K562 (cell line): Measurements from ENCODE around the gene LZTR1. TPM values are rescaled to one million over a fixed set of nuclear protein-coding genes. Genes with fewer than 3 reads are reported as not detected.

Source experiments
- EP300 ChIP-seq: IDR thresholded peaks from 2 replicates; pipeline ENCODE4 v1.6.1; 2012; ENCODE audit warnings: low read length, improper control_type of control experiment
- IFI16 ChIP-seq: fragments of 250-450 bp; sonication (Bioruptor Pico); IDR thresholded peaks from 2 replicates; pipeline ENCODE4 v2.1.2; 2022; ENCODE audit warnings: mild to moderate bottlenecking, inconsistent platforms
- MTA3 ChIP-seq: fragments of 450-650 bp; formaldehyde crosslinking; IDR thresholded peaks from 2 replicates; pipeline ENCODE4 v1.6.1; 2017; ENCODE audit warnings: mild to moderate bottlenecking, borderline replicate concordance
- SP2 ChIP-seq: IDR thresholded peaks from 2 replicates; pipeline ENCODE4 v1.6.1; 2011; ENCODE audit warnings: mild to moderate bottlenecking, low read depth, low read length, moderate library complexity; ENCODE audit not compliant: poor library complexity, severe bottlenecking; ENCODE audit errors: extremely low read depth
- polyA plus RNA-seq, 8 experiments: library from polyadenylated mRNA; depleted of rRNA in 4 of 8; stranded (reverse) in 5 of 8; unstranded in 3 of 8; fragments of >200 nt; fragmentation: Nextera tagmentation in 2 of 8; fragmentation: Illumina TruSeq in 1 of 8; extraction: Ambion mirVana in 2 of 8; extraction: Trizol in 1 of 8; gene quantifications; 2 replicates each; pipeline versions ENCODE4 v1.2.1 to v1.2.3, GENCODE V29; 2011 to 2014; ENCODE audit warnings: inconsistent platforms in 1 of 8, missing spikeins in 1 of 8
- total RNA-seq, 7 experiments: library from RNA; depleted of rRNA in 6 of 7; stranded (reverse); fragments of >200 nt in 6 of 7; fragmentation: Illumina TruSeq in 2 of 7; extraction: Trizol in 2 of 7; gene quantifications; 2 replicates each; pipeline versions ENCODE4 v1.2.1 to v1.2.3, GENCODE V29; 2011 to 2021; ENCODE audit warnings: low replicate concordance in 1 of 7
- TF ChIP-seq, protein P1 (sequence below): fragments of 450-650 bp; IDR thresholded peaks from 2 replicates; pipeline ENCODE4 v1.6.1; 2016; ENCODE audit warnings: mild to moderate bottlenecking, moderate library complexity
- TF ChIP-seq, protein P2 (sequence below): fragments of 450-650 bp; formaldehyde crosslinking; IDR thresholded peaks from 2 replicates; pipeline ENCODE4 v1.4.0; 2020; ENCODE audit warnings: mild to moderate bottlenecking, mixed read lengths

The LZTR1 gene
- total and polyA plus RNA-seq, 9 of the 15 experiments (the other 6 are each of a cell fraction or from before 2014, with no cell fraction given) = 2.2 to 135 (median 63.0) TPM

DNA sequence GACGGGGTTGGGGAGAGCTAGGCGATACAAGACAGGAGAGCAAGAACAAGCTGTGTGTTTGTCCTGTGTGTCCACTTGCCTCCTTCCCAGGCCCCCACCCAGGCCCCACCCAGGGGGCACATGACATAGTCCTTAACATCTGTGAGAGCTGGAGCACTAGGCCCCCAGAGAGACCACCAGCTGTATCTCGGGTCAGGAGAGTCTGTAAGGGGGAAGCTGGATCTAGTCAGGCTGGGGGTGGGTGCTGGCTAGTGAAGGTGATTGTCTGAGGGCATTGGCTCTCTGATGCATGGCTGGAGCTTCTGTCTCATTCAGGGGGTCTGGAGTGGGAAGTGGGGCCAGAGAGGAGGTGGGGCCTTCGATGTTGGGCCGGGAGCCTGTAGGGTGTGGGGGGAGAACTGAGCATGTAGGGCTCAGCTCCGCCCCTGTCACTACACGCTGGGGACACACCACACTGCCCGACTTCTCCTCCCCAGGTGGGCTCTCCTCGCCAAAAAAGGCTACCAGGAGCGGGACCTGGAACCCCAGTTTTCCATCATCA, 33.4 kb downstream of the LZTR1 start (continued):
- TF ChIP-seq, protein P1, sequence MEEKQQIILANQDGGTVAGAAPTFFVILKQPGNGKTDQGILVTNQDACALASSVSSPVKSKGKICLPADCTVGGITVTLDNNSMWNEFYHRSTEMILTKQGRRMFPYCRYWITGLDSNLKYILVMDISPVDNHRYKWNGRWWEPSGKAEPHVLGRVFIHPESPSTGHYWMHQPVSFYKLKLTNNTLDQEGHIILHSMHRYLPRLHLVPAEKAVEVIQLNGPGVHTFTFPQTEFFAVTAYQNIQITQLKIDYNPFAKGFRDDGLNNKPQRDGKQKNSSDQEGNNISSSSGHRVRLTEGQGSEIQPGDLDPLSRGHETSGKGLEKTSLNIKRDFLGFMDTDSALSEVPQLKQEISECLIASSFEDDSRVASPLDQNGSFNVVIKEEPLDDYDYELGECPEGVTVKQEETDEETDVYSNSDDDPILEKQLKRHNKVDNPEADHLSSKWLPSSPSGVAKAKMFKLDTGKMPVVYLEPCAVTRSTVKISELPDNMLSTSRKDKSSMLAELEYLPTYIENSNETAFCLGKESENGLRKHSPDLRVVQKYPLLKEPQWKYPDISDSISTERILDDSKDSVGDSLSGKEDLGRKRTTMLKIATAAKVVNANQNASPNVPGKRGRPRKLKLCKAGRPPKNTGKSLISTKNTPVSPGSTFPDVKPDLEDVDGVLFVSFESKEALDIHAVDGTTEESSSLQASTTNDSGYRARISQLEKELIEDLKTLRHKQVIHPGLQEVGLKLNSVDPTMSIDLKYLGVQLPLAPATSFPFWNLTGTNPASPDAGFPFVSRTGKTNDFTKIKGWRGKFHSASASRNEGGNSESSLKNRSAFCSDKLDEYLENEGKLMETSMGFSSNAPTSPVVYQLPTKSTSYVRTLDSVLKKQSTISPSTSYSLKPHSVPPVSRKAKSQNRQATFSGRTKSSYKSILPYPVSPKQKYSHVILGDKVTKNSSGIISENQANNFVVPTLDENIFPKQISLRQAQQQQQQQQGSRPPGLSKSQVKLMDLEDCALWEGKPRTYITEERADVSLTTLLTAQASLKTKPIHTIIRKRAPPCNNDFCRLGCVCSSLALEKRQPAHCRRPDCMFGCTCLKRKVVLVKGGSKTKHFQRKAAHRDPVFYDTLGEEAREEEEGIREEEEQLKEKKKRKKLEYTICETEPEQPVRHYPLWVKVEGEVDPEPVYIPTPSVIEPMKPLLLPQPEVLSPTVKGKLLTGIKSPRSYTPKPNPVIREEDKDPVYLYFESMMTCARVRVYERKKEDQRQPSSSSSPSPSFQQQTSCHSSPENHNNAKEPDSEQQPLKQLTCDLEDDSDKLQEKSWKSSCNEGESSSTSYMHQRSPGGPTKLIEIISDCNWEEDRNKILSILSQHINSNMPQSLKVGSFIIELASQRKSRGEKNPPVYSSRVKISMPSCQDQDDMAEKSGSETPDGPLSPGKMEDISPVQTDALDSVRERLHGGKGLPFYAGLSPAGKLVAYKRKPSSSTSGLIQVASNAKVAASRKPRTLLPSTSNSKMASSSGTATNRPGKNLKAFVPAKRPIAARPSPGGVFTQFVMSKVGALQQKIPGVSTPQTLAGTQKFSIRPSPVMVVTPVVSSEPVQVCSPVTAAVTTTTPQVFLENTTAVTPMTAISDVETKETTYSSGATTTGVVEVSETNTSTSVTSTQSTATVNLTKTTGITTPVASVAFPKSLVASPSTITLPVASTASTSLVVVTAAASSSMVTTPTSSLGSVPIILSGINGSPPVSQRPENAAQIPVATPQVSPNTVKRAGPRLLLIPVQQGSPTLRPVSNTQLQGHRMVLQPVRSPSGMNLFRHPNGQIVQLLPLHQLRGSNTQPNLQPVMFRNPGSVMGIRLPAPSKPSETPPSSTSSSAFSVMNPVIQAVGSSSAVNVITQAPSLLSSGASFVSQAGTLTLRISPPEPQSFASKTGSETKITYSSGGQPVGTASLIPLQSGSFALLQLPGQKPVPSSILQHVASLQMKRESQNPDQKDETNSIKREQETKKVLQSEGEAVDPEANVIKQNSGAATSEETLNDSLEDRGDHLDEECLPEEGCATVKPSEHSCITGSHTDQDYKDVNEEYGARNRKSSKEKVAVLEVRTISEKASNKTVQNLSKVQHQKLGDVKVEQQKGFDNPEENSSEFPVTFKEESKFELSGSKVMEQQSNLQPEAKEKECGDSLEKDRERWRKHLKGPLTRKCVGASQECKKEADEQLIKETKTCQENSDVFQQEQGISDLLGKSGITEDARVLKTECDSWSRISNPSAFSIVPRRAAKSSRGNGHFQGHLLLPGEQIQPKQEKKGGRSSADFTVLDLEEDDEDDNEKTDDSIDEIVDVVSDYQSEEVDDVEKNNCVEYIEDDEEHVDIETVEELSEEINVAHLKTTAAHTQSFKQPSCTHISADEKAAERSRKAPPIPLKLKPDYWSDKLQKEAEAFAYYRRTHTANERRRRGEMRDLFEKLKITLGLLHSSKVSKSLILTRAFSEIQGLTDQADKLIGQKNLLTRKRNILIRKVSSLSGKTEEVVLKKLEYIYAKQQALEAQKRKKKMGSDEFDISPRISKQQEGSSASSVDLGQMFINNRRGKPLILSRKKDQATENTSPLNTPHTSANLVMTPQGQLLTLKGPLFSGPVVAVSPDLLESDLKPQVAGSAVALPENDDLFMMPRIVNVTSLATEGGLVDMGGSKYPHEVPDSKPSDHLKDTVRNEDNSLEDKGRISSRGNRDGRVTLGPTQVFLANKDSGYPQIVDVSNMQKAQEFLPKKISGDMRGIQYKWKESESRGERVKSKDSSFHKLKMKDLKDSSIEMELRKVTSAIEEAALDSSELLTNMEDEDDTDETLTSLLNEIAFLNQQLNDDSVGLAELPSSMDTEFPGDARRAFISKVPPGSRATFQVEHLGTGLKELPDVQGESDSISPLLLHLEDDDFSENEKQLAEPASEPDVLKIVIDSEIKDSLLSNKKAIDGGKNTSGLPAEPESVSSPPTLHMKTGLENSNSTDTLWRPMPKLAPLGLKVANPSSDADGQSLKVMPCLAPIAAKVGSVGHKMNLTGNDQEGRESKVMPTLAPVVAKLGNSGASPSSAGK = no peak
- TF ChIP-seq EP300 (0 out of 2 replicates have a peak, but pooled peaks have one; percentile 1), IFI16 (CRISPR knock-in tag) (no peak), SP2 (no peak), MTA3 (no peak)
- TF ChIP-seq, protein P2, sequence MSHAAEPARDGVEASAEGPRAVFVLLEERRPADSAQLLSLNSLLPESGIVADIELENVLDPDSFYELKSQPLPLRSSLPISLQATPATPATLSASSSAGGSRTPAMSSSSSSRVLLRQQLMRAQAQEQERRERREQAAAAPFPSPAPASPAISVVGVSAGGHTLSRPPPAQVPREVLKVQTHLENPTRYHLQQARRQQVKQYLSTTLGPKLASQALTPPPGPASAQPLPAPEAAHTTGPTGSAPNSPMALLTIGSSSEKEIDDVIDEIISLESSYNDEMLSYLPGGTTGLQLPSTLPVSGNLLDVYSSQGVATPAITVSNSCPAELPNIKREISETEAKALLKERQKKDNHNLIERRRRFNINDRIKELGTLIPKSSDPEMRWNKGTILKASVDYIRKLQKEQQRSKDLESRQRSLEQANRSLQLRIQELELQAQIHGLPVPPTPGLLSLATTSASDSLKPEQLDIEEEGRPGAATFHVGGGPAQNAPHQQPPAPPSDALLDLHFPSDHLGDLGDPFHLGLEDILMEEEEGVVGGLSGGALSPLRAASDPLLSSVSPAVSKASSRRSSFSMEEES (CRISPR knock-in tag) = 0 out of 2 replicates have a peak, but pooled peaks have one; percentile 8
